ENCODE data around the gene PQBP1.
"Not testable (repeated sequence)": the region's sequence is repeated elsewhere in the genome, so short reads cannot be mapped to it uniquely, and the experiment has no call there.

GRCh38 chrX:48854121-48854804, 43.5 kb upstream of the PQBP1 start:
- not testable (repeated sequence) for TF ChIP-seq CTCF (conservative IDR thresholded peaks at IDR 0.05; ENCODE audit: low read length); EZH2phosphoT487 (IDR thresholded peaks at IDR 0.05; ENCODE audit: borderline replicate concordance)

All from Loucy (cell line).